HAP-1 (cell line): ENCODE data around the gene GGACT.

Experiments
- DNase-seq, 2 experiments: peaks; one replicate each; pipeline ENCODE4 v3.0.0-alpha.2; 2016 to 2020; ENCODE audit warnings: low spot score in 2 of 2
- H3K27me3 ChIP-seq: fragments of 250-450 bp; sonication (Bioruptor Pico); 2 replicates; pipeline ENCODE4 v1.5.1; 2020; ENCODE audit warnings: low read depth, mild to moderate bottlenecking, moderate library complexity
- H3K36me3 ChIP-seq: fragments of 250-450 bp; sonication (Bioruptor Pico); replicated peaks from 2 replicates; pipeline ENCODE4 v1.5.1; 2020; ENCODE audit warnings: mild to moderate bottlenecking
- H3K4me1 ChIP-seq: fragments of 250-450 bp; sonication (Bioruptor Pico); 2 replicates; pipeline ENCODE4 v1.5.1; 2020; ENCODE audit warnings: mild to moderate bottlenecking
- H3K4me3 ChIP-seq: fragments of 250-450 bp; sonication (Bioruptor Pico); 2 replicates; pipeline ENCODE4 v1.5.1; 2020; ENCODE audit warnings: mild to moderate bottlenecking, moderate library complexity
- H3K9me3 ChIP-seq: fragments of 250-450 bp; sonication (Bioruptor Pico); 2 replicates; pipeline ENCODE4 v1.5.1; 2020; ENCODE audit warnings: mild to moderate bottlenecking, moderate library complexity
- in situ Hi-C: fragments of 300-500 bp; cut with MboI; formaldehyde crosslinking; loops from 3 replicates; pipeline ENCODE4 v1.14.3; 2020; ENCODE audit warnings: low sequenced_read_pairs, inconsistent platforms, mixed read lengths

GGACT gene

GRCh38 chr13:100536643-100537180, 51.9 kb downstream of the GGACT start:
- Histone ChIP-seq H3K4me3 (no peak overlapping the region), H3K36me3 (no peaks in the 10 kb centered on the region), H3K27me3 (no peaks in the 10 kb centered on the region), H3K9me3 (no peaks in the 10 kb centered on the region), H3K4me1 (no peaks in the 10 kb centered on the region)
- no peak for DNase-seq
- in situ Hi-C loops = no loop called here

GRCh38 chr13:100535426-100536135, 53.0 kb downstream of the GGACT start:
- DNase-seq = no peak
- no peaks in the 10 kb centered on the region for H3K27me3 ChIP-seq
- no peaks in the 10 kb centered on the region for H3K36me3 ChIP-seq
- in situ Hi-C loops = no loop called here
- H3K9me3 ChIP-seq = no peaks in the 10 kb centered on the region
- H3K4me1 ChIP-seq = no peaks in the 10 kb centered on the region
- H3K4me3 ChIP-seq = no peak overlapping the region

- Histone ChIP-seq H3K4me3 (no peak overlapping the region), H3K4me1 (no peaks in the 10 kb centered on the region), H3K27me3 (no peaks in the 10 kb centered on the region), H3K9me3 (no peaks in the 10 kb centered on the region), H3K36me3 (no peaks in the 10 kb centered on the region)
- in situ Hi-C loops = no loop called here
- no peak for DNase-seq
Measured at GRCh38 chr13:100534911-100535310, 53.7 kb downstream of the GGACT start.

- in situ Hi-C loops = no loop called here
Measured at GRCh38 chr13:100534147-100534843, 54.3 kb downstream of the GGACT start.

GRCh38 chr13:100533588-100534041, 55.0 kb downstream of the GGACT start:
- no peak for DNase-seq

More at GRCh38 chr13:100534147-100534843, 54.3 kb downstream of the GGACT start:
- no peaks in the 10 kb centered on the region for H3K27me3 ChIP-seq
- DNase-seq = no peak
- H3K4me3 ChIP-seq = no peak overlapping the region
- H3K9me3 ChIP-seq = no peaks in the 10 kb centered on the region
- H3K4me1 ChIP-seq = no peaks in the 10 kb centered on the region
- H3K36me3 ChIP-seq = no peaks in the 10 kb centered on the region

GRCh38 chr13:100532836-100533435, 55.7 kb downstream of the GGACT start:
- no peak overlapping the region for H3K4me3 ChIP-seq
- DNase-seq = no peak
- in situ Hi-C loops = no loop called here
- H3K27me3 ChIP-seq = no peaks in the 10 kb centered on the region
- no peaks in the 10 kb centered on the region for H3K4me1 ChIP-seq
- H3K36me3 ChIP-seq = no peaks in the 10 kb centered on the region
- H3K9me3 ChIP-seq = no peaks in the 10 kb centered on the region

More at GRCh38 chr13:100533588-100534041, 55.0 kb downstream of the GGACT start:
- Histone ChIP-seq H3K36me3 (no peaks in the 10 kb centered on the region), H3K4me3 (no peak overlapping the region), H3K27me3 (no peaks in the 10 kb centered on the region), H3K4me1 (no peaks in the 10 kb centered on the region), H3K9me3 (no peaks in the 10 kb centered on the region)
- in situ Hi-C loops = no loop called here

- in situ Hi-C loops = no loop called here
- H3K4me3 ChIP-seq = no peak overlapping the region
- H3K4me1 ChIP-seq = no peaks in the 10 kb centered on the region
Measured at GRCh38 chr13:100532090-100532766, 56.4 kb downstream of the GGACT start.

GRCh38 chr13:100530671-100531213, 57.8 kb downstream of the GGACT start:
- no peaks in the 10 kb centered on the region for H3K36me3 ChIP-seq
- no peaks in the 10 kb centered on the region for H3K4me1 ChIP-seq
- in situ Hi-C loops = no loop called here
- no peak overlapping the region for H3K4me3 ChIP-seq
- no peaks in the 10 kb centered on the region for H3K9me3 ChIP-seq
- no peaks in the 10 kb centered on the region for H3K27me3 ChIP-seq
- DNase-seq = no peak

More at GRCh38 chr13:100532090-100532766, 56.4 kb downstream of the GGACT start:
- Histone ChIP-seq H3K9me3 (no peaks in the 10 kb centered on the region), H3K36me3 (no peaks in the 10 kb centered on the region), H3K27me3 (no peaks in the 10 kb centered on the region)
- DNase-seq = no peak

GRCh38 chr13:100529666-100530377, 58.8 kb downstream of the GGACT start:
- Histone ChIP-seq H3K9me3 (no peaks in the 10 kb centered on the region), H3K27me3 (no peaks in the 10 kb centered on the region), H3K36me3 (no peaks in the 10 kb centered on the region), H3K4me1 (no peaks in the 10 kb centered on the region), H3K4me3 (no peak overlapping the region)
- no peak for DNase-seq
- in situ Hi-C loops = no loop called here

GRCh38 chr13:100528820-100529219, 59.8 kb downstream of the GGACT start:
- in situ Hi-C loops = no loop called here
- H3K4me3 ChIP-seq = no peak overlapping the region
- DNase-seq = no peak
- no peaks in the 10 kb centered on the region for H3K36me3 ChIP-seq
- H3K27me3 ChIP-seq = no peaks in the 10 kb centered on the region
- no peaks in the 10 kb centered on the region for H3K9me3 ChIP-seq
- no peaks in the 10 kb centered on the region for H3K4me1 ChIP-seq

GRCh38 chr13:100528353-100528752, 60.2 kb downstream of the GGACT start:
- Histone ChIP-seq H3K4me3 (no peak overlapping the region), H3K27me3 (no peaks in the 10 kb centered on the region), H3K9me3 (no peaks in the 10 kb centered on the region), H3K4me1 (no peaks in the 10 kb centered on the region), H3K36me3 (no peaks in the 10 kb centered on the region)
- DNase-seq = no peak
- in situ Hi-C loops = no loop called here

- H3K27me3 ChIP-seq = no peaks in the 10 kb centered on the region
- in situ Hi-C loops = no loop called here
- H3K4me1 ChIP-seq = no peaks in the 10 kb centered on the region
- H3K4me3 ChIP-seq = no peak overlapping the region
- no peaks in the 10 kb centered on the region for H3K36me3 ChIP-seq
- DNase-seq = no peak
- no peaks in the 10 kb centered on the region for H3K9me3 ChIP-seq
Measured at GRCh38 chr13:100527644-100528043, 60.9 kb downstream of the GGACT start.
